Neural cell (in vitro differentiated cells): ENCODE data around the gene ZNF688.

Experiments
- CTCF ChIP-seq: fragments of 450-650 bp; IDR thresholded peaks from 2 replicates; pipeline ENCODE4 v1.5.1; 2014; ENCODE audit warnings: antibody characterized with exemption, mild to moderate bottlenecking, moderate library complexity; ENCODE audit not compliant: poor library complexity, severe bottlenecking
- EP300 ChIP-seq: fragments of 450-650 bp; conservative IDR thresholded peaks from 2 replicates; pipeline ENCODE4 v1.6.1; 2014; ENCODE audit warnings: antibody characterized with exemption, mild to moderate bottlenecking, moderate library complexity; ENCODE audit not compliant: poor library complexity, severe bottlenecking
- POLR2AphosphoS5 ChIP-seq: IDR thresholded peaks from 2 replicates; pipeline ENCODE4 v1.6.1; 2012

DNA sequence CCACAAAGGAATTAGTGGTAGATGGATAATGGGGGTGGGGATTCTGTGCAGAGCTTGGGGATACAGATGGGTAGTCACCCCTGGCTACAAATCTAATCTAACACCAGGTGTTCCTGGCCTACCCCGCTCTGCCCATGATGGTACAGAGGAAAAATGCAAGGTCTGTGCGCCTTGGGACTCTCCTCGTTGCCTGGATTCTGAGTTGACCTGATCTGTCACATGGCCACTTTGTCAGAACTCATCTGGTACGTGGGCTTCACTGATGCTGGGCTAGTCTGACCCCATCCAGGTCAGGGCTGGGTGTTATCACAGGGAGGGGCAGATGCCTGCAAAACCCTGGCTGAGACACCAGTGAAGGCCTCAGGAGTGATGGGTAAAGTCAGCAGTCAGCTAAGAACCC is 18.6 kb downstream of the ZNF688 start:
- no peak for TF ChIP-seq CTCF
- TF ChIP-seq POLR2AphosphoS5: no peak
- TF ChIP-seq EP300: no peak
